ENCODE measurements around the gene RABL6.
"Not testable (repeated sequence)": the region's sequence is repeated elsewhere in the genome, so short reads cannot be mapped to it uniquely, and the experiment has no call there.

Gene RABL6

GRCh38 chr9:136827794-136828473 lies 20.2 kb downstream of the RABL6 start:
- Histone ChIP-seq H3K27me3 (replicated peaks; ENCODE audit: control insufficient read depth, insufficient read depth, low read length) (no peaks in the 10 kb centered on the region), H3K36me3 (ENCODE audit: control insufficient read depth, insufficient read depth, low read length, severe bottlenecking) (peaks cover 64% of the 10 kb centered on the region), H3K4me3 (ENCODE audit: low read length) (no peak overlapping the region), H3K4me1 (ENCODE audit: control insufficient read depth, insufficient read depth, low read length) (no peaks in the 10 kb centered on the region), H3K9ac (ENCODE audit: low read length) (no peak overlapping the region), H3K9me3 (ENCODE audit: control insufficient read depth, low read length) (no peaks in the 10 kb centered on the region)
- DNase-seq (ENCODE audit: low read depth): no peak

GRCh38 chr9:136828474-136829140 lies 20.9 kb downstream of the RABL6 start:
- Histone ChIP-seq H3K4me3 (ENCODE audit: low read length) (no peak overlapping the region), H3K27me3 (replicated peaks; ENCODE audit: control insufficient read depth, insufficient read depth, low read length) (no peaks in the 10 kb centered on the region), H3K4me1 (ENCODE audit: control insufficient read depth, insufficient read depth, low read length) (no peaks in the 10 kb centered on the region), H3K36me3 (ENCODE audit: control insufficient read depth, insufficient read depth, low read length, severe bottlenecking) (peaks cover 64% of the 10 kb centered on the region), H3K9me3 (ENCODE audit: control insufficient read depth, low read length) (no peaks in the 10 kb centered on the region), H3K9ac (ENCODE audit: low read length) (no peak overlapping the region)
- DNase-seq (ENCODE audit: low read depth): no peak

- Histone ChIP-seq H3K36me3 (ENCODE audit: control insufficient read depth, insufficient read depth, low read length, severe bottlenecking) (peaks cover 59% of the 10 kb centered on the region), H3K9me3 (ENCODE audit: control insufficient read depth, low read length) (no peaks in the 10 kb centered on the region)
- no peak for DNase-seq (ENCODE audit: low read depth)
These were observed 21.7 kb downstream of the RABL6 start for GRCh38 chr9:136829412-136829811.

GRCh38 chr9:136829981-136830885 lies 22.5 kb downstream of the RABL6 start:
- no peaks in the 10 kb centered on the region for H3K27me3 ChIP-seq (replicated peaks; ENCODE audit: control insufficient read depth, insufficient read depth, low read length)
- H3K9me3 ChIP-seq (ENCODE audit: control insufficient read depth, low read length): no peaks in the 10 kb centered on the region
- DNase-seq (ENCODE audit: low read depth): no peak
- no peak overlapping the region for H3K4me3 ChIP-seq (ENCODE audit: low read length)
- peaks cover 54% of the 10 kb centered on the region for H3K36me3 ChIP-seq (ENCODE audit: control insufficient read depth, insufficient read depth, low read length, severe bottlenecking)
- no peaks in the 10 kb centered on the region for H3K4me1 ChIP-seq (ENCODE audit: control insufficient read depth, insufficient read depth, low read length)
- H3K9ac ChIP-seq (ENCODE audit: low read length): no peak overlapping the region

More at GRCh38 chr9:136829412-136829811, 21.7 kb downstream of the RABL6 start:
- no peak overlapping the region for H3K4me3 ChIP-seq (ENCODE audit: low read length)
- H3K27me3 ChIP-seq (replicated peaks; ENCODE audit: control insufficient read depth, insufficient read depth, low read length): no peaks in the 10 kb centered on the region
- no peak overlapping the region for H3K9ac ChIP-seq (ENCODE audit: low read length)
- no peaks in the 10 kb centered on the region for H3K4me1 ChIP-seq (ENCODE audit: control insufficient read depth, insufficient read depth, low read length)

- H3K36me3 ChIP-seq (ENCODE audit: control insufficient read depth, insufficient read depth, low read length, severe bottlenecking): peaks cover 47% of the 10 kb centered on the region
- H3K4me3 ChIP-seq (ENCODE audit: low read length): no peak overlapping the region
- H3K4me1 ChIP-seq (ENCODE audit: control insufficient read depth, insufficient read depth, low read length): no peaks in the 10 kb centered on the region
These were observed 23.4 kb downstream of the RABL6 start for GRCh38 chr9:136831002-136831719.

GRCh38 chr9:136831720-136832104 lies 24.0 kb downstream of the RABL6 start:
- H3K9me3 ChIP-seq (ENCODE audit: control insufficient read depth, low read length): no peaks in the 10 kb centered on the region
- H3K9ac ChIP-seq (ENCODE audit: low read length): no peak overlapping the region
- DNase-seq (ENCODE audit: low read depth): no peak
- peaks cover 44% of the 10 kb centered on the region for H3K36me3 ChIP-seq (ENCODE audit: control insufficient read depth, insufficient read depth, low read length, severe bottlenecking)
- H3K4me1 ChIP-seq (ENCODE audit: control insufficient read depth, insufficient read depth, low read length): no peaks in the 10 kb centered on the region
- H3K4me3 ChIP-seq (ENCODE audit: low read length): no peak overlapping the region
- no peaks in the 10 kb centered on the region for H3K27me3 ChIP-seq (replicated peaks; ENCODE audit: control insufficient read depth, insufficient read depth, low read length)

More at GRCh38 chr9:136831002-136831719, 23.4 kb downstream of the RABL6 start:
- no peaks in the 10 kb centered on the region for H3K27me3 ChIP-seq (replicated peaks; ENCODE audit: control insufficient read depth, insufficient read depth, low read length)
- no peaks in the 10 kb centered on the region for H3K9me3 ChIP-seq (ENCODE audit: control insufficient read depth, low read length)
- H3K9ac ChIP-seq (ENCODE audit: low read length): no peak overlapping the region
- DNase-seq (ENCODE audit: low read depth): no peak

- H3K9ac ChIP-seq (ENCODE audit: low read length): no peak overlapping the region
- H3K36me3 ChIP-seq (ENCODE audit: control insufficient read depth, insufficient read depth, low read length, severe bottlenecking): peaks cover 44% of the 10 kb centered on the region
- DNase-seq (ENCODE audit: low read depth): no peak
- H3K9me3 ChIP-seq (ENCODE audit: control insufficient read depth, low read length): no peaks in the 10 kb centered on the region
- no peaks in the 10 kb centered on the region for H3K4me1 ChIP-seq (ENCODE audit: control insufficient read depth, insufficient read depth, low read length)
- H3K27me3 ChIP-seq (replicated peaks; ENCODE audit: control insufficient read depth, insufficient read depth, low read length): no peaks in the 10 kb centered on the region
- no peak overlapping the region for H3K4me3 ChIP-seq (ENCODE audit: low read length)
These were observed 24.8 kb downstream of the RABL6 start for GRCh38 chr9:136832581-136832980.

GRCh38 chr9:136833381-136834048 lies 25.8 kb downstream of the RABL6 start:
- not testable (repeated sequence) for H3K4me3 ChIP-seq (ENCODE audit: low read length); DNase-seq (ENCODE audit: low read depth); H3K9ac ChIP-seq (ENCODE audit: low read length); H3K4me1 ChIP-seq (ENCODE audit: control insufficient read depth, insufficient read depth, low read length); H3K27me3 ChIP-seq (replicated peaks; ENCODE audit: control insufficient read depth, insufficient read depth, low read length); H3K9me3 ChIP-seq (ENCODE audit: control insufficient read depth, low read length)
- peaks cover 42% of the 10 kb centered on the region for H3K36me3 ChIP-seq (ENCODE audit: control insufficient read depth, insufficient read depth, low read length, severe bottlenecking)

- H3K4me3 ChIP-seq (ENCODE audit: low read length): no peak overlapping the region
- H3K27me3 ChIP-seq (replicated peaks; ENCODE audit: control insufficient read depth, insufficient read depth, low read length): no peaks in the 10 kb centered on the region
- H3K36me3 ChIP-seq (ENCODE audit: control insufficient read depth, insufficient read depth, low read length, severe bottlenecking): peaks cover 38% of the 10 kb centered on the region
- no peaks in the 10 kb centered on the region for H3K4me1 ChIP-seq (ENCODE audit: control insufficient read depth, insufficient read depth, low read length)
- no peaks in the 10 kb centered on the region for H3K9me3 ChIP-seq (ENCODE audit: control insufficient read depth, low read length)
- DNase-seq (ENCODE audit: low read depth): no peak
- no peak overlapping the region for H3K9ac ChIP-seq (ENCODE audit: low read length)
These were observed 27.6 kb downstream of the RABL6 start for GRCh38 chr9:136835162-136835931.
